IPS DF 6.9 (cell line): ENCODE measurements around the gene ARHGAP20.

Source experiments
- DNase-seq: peaks from one replicate; pipeline ENCODE4 v3.0.0-alpha.2; 2013; ENCODE audit warnings: low read depth, low spot score
- H3K27ac ChIP-seq: one replicate; pipeline ENCODE4 v1.5.1; 2013; ENCODE audit warnings: low read length, control low read depth
- H3K27me3 ChIP-seq: 2 replicates; pipeline ENCODE4 v1.6.1; 2013; ENCODE audit warnings: mild to moderate bottlenecking, low read length; ENCODE audit not compliant: control insufficient read depth, insufficient read depth
- H3K36me3 ChIP-seq: 2 replicates; pipeline ENCODE4 v1.6.1; 2013; ENCODE audit warnings: low read length; ENCODE audit not compliant: control insufficient read depth, insufficient read depth
- H3K4me1 ChIP-seq: 2 replicates; pipeline ENCODE4 v1.6.1; 2013; ENCODE audit warnings: low read length; ENCODE audit not compliant: control insufficient read depth, insufficient read depth
- H3K4me3 ChIP-seq: 2 replicates; pipeline ENCODE4 v1.5.1; 2013; ENCODE audit warnings: mild to moderate bottlenecking, low read length
- H3K9me3 ChIP-seq: 2 replicates; pipeline ENCODE4 v1.6.1; 2013; ENCODE audit warnings: low read length, inconsistent platforms; ENCODE audit not compliant: control insufficient read depth, insufficient read depth
- WGBS: extraction: QIAGEN DNeasy Blood & Tissue Kit; methylation state at CpG from one replicate; pipeline ENCODE4 v1.1.7; 2013; ENCODE audit warnings: mixed read lengths, missing lambda C conversion rate; ENCODE audit not compliant: insufficient read length, insufficient coverage; 5-methylcytosine and 5-hydroxymethylcytosine counted together

The ARHGAP20 gene

DNA sequence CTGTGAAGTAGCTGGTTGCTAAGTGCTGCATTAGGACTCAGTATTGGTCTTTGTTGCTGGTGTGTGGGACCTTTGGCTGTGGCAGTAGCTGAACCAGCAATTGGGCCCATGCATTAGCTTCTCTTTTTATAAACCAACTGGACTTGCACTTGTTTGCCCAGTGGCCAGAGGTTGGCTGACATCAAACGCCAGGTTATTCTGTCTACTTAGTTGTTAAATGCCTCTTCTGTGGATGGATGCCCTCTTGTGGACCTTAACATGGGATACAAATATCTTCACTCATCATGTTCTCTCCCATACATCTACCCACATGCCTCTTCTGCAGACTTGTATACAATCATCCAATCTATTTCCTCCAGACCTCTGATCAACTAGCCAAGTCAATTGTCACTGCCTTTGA lies 26.4 kb upstream of the ARHGAP20 start:
- no CpG with 5 or more reads among the region's 1 CpG for WGBS
- no peak for DNase-seq
- Histone ChIP-seq H3K36me3 (no peaks in the 10 kb centered on the region), H3K4me1 (no peaks in the 10 kb centered on the region), H3K27me3 (no peaks in the 10 kb centered on the region), H3K9me3 (no peaks in the 10 kb centered on the region), H3K27ac (no peak overlapping the region), H3K4me3 (no peak overlapping the region)

- no peak for DNase-seq
- Histone ChIP-seq H3K27ac (no peak overlapping the region), H3K27me3 (no peaks in the 10 kb centered on the region), H3K9me3 (no peaks in the 10 kb centered on the region), H3K4me3 (no peak overlapping the region), H3K4me1 (no peaks in the 10 kb centered on the region), H3K36me3 (no peaks in the 10 kb centered on the region)
- WGBS: no CpG with 5 or more reads among the region's 2 CpGs
These were observed 25.4 kb upstream of the ARHGAP20 start for GRCh38 chr11:110737593-110737992.

DNA sequence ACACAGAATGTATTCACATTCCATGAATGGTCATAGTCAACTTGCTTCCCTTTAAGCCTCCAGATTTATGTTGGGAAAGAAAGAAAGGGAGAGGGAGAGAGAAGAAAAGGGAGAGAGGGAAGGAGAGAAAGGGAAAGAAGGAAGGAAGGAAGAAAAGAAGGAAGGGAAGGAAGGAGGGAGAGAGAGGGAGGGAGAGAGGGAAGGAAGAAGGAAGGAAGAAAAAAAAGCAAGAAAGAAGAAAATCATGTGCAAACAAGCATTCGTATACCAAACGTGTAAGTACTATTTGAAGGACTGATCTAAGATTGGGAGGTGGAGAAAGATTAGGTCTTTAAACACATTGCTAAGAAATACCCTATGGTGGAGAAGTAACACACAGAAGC lies 23.9 kb upstream of the ARHGAP20 start:
- Histone ChIP-seq H3K4me3 (no peak overlapping the region), H3K9me3 (no peaks in the 10 kb centered on the region), H3K4me1 (no peaks in the 10 kb centered on the region), H3K36me3 (no peaks in the 10 kb centered on the region), H3K27me3 (no peaks in the 10 kb centered on the region), H3K27ac (no peak overlapping the region)
- no CpG with 5 or more reads among the region's 2 CpGs for WGBS
- no peak for DNase-seq

DNA sequence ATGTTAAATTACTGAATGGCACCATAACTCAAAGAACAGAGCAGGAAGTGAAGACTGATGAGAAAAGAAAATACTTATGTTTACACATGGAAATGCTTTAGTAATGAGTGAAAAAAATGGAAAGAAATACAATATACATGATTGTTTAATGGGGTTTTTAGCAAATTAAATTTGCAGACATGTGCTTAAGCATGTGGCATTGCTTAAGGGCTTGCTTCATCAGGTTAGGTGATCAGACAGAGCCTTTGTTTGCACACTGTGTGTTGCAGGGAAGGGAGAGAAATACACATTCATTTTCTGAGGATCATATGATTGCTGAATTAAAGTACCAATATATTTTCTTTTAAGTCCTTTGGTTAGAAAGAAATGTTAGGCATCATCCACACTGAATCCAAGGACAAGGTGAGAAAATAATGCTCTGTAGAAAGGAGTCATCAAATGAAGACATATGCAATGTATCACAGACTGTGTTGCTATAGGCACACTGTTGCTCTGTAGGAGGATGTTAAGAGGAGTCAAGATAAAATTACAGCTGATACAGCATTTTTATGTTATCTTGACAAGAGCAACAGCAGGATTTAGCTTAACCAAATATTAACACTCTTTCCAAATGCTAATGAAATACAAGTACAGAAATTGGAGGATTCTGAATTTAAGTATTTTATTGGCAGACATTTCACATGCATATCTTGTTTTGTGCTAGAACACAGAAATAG lies 23.4 kb upstream of the ARHGAP20 start:
- H3K27ac ChIP-seq: no peak overlapping the region
- DNase-seq: no peak

GRCh38 chr11:110734790-110735189 lies 22.6 kb upstream of the ARHGAP20 start:
- no CpG with 5 or more reads among the region's 2 CpGs for WGBS
- H3K27ac ChIP-seq: no peak overlapping the region
- H3K4me3 ChIP-seq: no peak overlapping the region
- no peak for DNase-seq
- H3K27me3 ChIP-seq: no peaks in the 10 kb centered on the region
- H3K4me1 ChIP-seq: no peaks in the 10 kb centered on the region
- H3K36me3 ChIP-seq: no peaks in the 10 kb centered on the region
- no peaks in the 10 kb centered on the region for H3K9me3 ChIP-seq

More for the DNA sequence above, 23.4 kb upstream of the ARHGAP20 start:
- no peak overlapping the region for H3K4me3 ChIP-seq
- H3K4me1 ChIP-seq: no peaks in the 10 kb centered on the region
- no peaks in the 10 kb centered on the region for H3K36me3 ChIP-seq
- H3K9me3 ChIP-seq: no peaks in the 10 kb centered on the region
- no peaks in the 10 kb centered on the region for H3K27me3 ChIP-seq

- no peaks in the 10 kb centered on the region for H3K36me3 ChIP-seq
- no peak overlapping the region for H3K27ac ChIP-seq
- DNase-seq: no peak
- WGBS: no CpG with 5 or more reads among the region's 1 CpG
- no peaks in the 10 kb centered on the region for H3K9me3 ChIP-seq
- no peaks in the 10 kb centered on the region for H3K4me1 ChIP-seq
- no peaks in the 10 kb centered on the region for H3K27me3 ChIP-seq
- H3K4me3 ChIP-seq: no peak overlapping the region
These were observed 18.5 kb upstream of the ARHGAP20 start for GRCh38 chr11:110730773-110731172.

- DNase-seq: no peak
These were observed 16.6 kb upstream of the ARHGAP20 start for GRCh38 chr11:110728883-110729282.

DNA sequence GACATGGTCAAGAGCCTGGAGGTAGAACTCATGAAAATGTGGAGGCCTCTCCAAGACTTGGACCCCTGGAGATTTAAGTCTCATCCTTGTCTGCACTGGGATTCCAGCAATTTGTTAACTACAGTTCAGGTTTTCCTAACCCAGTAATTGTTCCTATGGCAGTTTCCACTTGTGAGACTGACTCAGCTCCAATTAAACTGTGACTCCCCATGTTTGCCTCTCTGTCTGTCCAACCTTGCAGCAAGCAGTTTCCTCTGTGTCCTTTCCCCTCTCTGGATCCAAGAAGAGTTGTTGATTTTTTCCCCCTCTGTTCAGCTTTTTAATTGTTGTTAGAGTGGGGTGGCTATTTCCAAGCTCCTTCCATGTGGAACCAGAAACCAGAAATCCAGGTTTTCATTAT lies 16.2 kb upstream of the ARHGAP20 start:
- no peak overlapping the region for H3K4me3 ChIP-seq
- no peaks in the 10 kb centered on the region for H3K27me3 ChIP-seq
- no peak overlapping the region for H3K27ac ChIP-seq
- no peaks in the 10 kb centered on the region for H3K4me1 ChIP-seq
- H3K9me3 ChIP-seq: no peaks in the 10 kb centered on the region
- H3K36me3 ChIP-seq: no peaks in the 10 kb centered on the region
- no peak for DNase-seq

More at GRCh38 chr11:110728883-110729282, 16.6 kb upstream of the ARHGAP20 start:
- Histone ChIP-seq H3K4me3 (no peak overlapping the region), H3K27ac (no peak overlapping the region), H3K9me3 (no peaks in the 10 kb centered on the region), H3K4me1 (no peaks in the 10 kb centered on the region), H3K27me3 (no peaks in the 10 kb centered on the region), H3K36me3 (no peaks in the 10 kb centered on the region)
- no CpG with 5 or more reads among the region's 3 CpGs for WGBS

DNA sequence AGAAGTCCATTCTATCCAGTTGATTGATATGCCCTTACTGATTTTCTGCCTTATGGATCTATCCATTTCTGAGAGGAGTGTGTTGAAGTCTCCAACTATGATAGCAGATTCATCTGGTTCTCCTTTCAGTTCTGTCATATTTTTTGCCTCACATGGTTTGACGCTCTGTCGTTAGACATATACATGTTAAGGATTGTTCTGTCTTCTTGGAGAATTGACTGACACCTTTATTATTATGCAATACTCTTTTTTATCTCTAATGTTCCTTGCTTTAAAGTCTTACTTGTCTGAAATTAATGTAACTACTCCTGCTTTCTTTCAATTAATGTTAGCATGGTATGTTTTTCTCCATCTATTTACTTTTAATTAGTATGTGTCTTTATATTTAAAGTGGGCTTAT lies 12.1 kb upstream of the ARHGAP20 start:
- no CpG with 5 or more reads among the region's 2 CpGs for WGBS
- H3K9me3 ChIP-seq: no peaks in the 10 kb centered on the region
- H3K27ac ChIP-seq: no peak overlapping the region
- H3K36me3 ChIP-seq: no peaks in the 10 kb centered on the region
- DNase-seq: no peak
- H3K4me3 ChIP-seq: no peak overlapping the region
- H3K27me3 ChIP-seq: no peaks in the 10 kb centered on the region
- H3K4me1 ChIP-seq: no peaks in the 10 kb centered on the region

DNA sequence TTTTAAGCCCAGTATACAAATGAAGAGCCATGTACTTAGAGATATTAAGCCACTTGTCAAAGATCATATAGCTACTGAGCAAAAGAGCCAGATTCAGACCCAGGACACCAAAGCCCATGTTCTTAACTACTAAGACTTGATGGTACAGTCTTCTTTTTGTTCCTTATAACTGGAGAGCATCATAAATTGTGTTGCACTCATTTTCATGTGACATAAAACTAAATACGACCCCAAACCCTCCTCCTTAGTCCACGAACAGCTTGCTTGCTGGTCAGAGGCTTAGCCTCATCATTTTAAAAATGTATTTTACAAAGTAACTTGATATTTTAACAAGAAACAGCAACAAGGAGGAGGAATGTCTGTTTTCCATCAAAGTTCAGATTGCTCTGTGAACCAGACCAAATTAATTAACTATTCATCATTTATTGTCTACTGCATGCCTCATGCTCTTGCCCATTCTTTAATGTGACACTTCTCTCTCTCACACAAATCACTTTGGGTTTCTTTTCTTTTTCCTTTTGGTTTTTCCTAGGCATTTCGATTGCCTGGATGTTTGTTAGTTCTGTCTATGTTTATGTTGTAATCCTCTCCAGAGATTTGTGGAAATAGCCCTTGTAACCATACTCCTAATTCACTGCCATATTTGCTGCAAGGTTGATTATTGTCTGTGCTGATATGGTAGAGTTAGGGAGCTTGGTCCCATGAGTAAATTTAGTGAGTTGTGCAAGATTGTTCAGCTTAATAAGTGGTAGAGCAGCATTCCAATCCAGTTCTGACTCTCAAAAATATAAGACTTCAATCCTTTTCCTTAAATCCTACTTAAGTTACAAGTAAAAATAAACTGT lies 8.4 kb upstream of the ARHGAP20 start:
- WGBS: no CpG with 5 or more reads among the region's 3 CpGs
- H3K27ac ChIP-seq: no peak overlapping the region
- no peaks in the 10 kb centered on the region for H3K36me3 ChIP-seq
- DNase-seq: no peak
- no peaks in the 10 kb centered on the region for H3K9me3 ChIP-seq
- no peak overlapping the region for H3K4me3 ChIP-seq
- H3K4me1 ChIP-seq: no peaks in the 10 kb centered on the region
- no peaks in the 10 kb centered on the region for H3K27me3 ChIP-seq

DNA sequence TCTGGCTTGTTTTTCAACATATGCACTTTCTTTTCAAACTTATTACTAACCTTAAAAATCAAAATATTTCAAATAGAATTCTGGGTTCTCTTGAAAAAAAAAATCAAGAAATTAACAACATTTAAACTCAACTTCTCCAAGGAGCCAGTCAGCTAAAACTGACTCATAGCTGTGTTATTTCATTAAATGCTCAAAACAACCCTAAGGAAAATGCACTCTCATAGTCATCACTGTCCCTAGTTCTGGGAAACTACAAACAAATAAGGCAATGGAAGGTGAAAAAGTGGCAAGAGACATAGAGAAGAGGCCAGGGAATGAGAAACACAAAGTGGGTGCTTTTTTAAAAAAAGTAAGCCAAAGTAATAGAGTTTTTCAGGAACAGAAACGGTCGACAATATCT lies 4.1 kb upstream of the ARHGAP20 start:
- no peak overlapping the region for H3K27ac ChIP-seq
- DNase-seq: no peak
- H3K4me1 ChIP-seq: no peaks in the 10 kb centered on the region
- peaks cover 15% of the 10 kb centered on the region for H3K27me3 ChIP-seq
- H3K9me3 ChIP-seq: no peaks in the 10 kb centered on the region
- H3K36me3 ChIP-seq: no peaks in the 10 kb centered on the region
- WGBS: no CpG with 5 or more reads among the region's 2 CpGs
- no peak overlapping the region for H3K4me3 ChIP-seq
